ENCODE results near the gene SHANK2. TPM values are rescaled to one million over a fixed set of nuclear protein-coding genes. Genes with fewer than 3 reads are reported as not detected.

The SHANK2 gene
- total RNA-seq, 2 experiments from 2014 or later, result not detected

GRCh38 chr11:71207563-71207962 is 44.8 kb downstream of the SHANK2 start:
- Mint-ChIP-seq H3K27me3 (no peaks in the 10 kb centered on the region), H3K36me3 (no peaks in the 10 kb centered on the region), H3K27ac (no peak overlapping the region), H3K4me1 (ENCODE audit: low read depth) (no peaks in the 10 kb centered on the region), H3K4me3 (no peak overlapping the region), H3K9me3 (peaks cover 2% of the 10 kb centered on the region)
- intact Hi-C loops (cut with micrococcal nuclease), result no loop called here
- ChIA-PET CTCF (no interaction called here), POLR2A (no interaction called here)
- no peak for DNase-seq

GRCh38 chr11:71206186-71206585 is 46.2 kb downstream of the SHANK2 start:
- intact Hi-C loops (cut with micrococcal nuclease), result no loop called here
- Mint-ChIP-seq H3K4me3 (no peak overlapping the region), H3K27ac (no peak overlapping the region), H3K36me3 (no peaks in the 10 kb centered on the region), H3K27me3 (no peaks in the 10 kb centered on the region), H3K9me3 (peaks cover 2% of the 10 kb centered on the region), H3K4me1 (ENCODE audit: low read depth) (no peaks in the 10 kb centered on the region)
- POLR2A ChIA-PET, result no interaction called here
- CTCF ChIA-PET, result interaction anchor here (0.6 kb wide), 1 partner anchor 12 kb away, joined by 4 read pairs; no protein-coding TSS in a partner anchor
- no peak for DNase-seq

- H3K27me3 Mint-ChIP-seq, result no peaks in the 10 kb centered on the region
- H3K4me3 Mint-ChIP-seq, result no peak overlapping the region
- H3K9me3 Mint-ChIP-seq, result peaks cover 2% of the 10 kb centered on the region
- CTCF ChIA-PET, result no interaction called here
- POLR2A ChIA-PET, result no interaction called here
- no peak for DNase-seq
- H3K4me1 Mint-ChIP-seq (ENCODE audit: low read depth), result no peaks in the 10 kb centered on the region
- no peak overlapping the region for H3K27ac Mint-ChIP-seq
- H3K36me3 Mint-ChIP-seq, result no peaks in the 10 kb centered on the region
- intact Hi-C loops (cut with micrococcal nuclease), result no loop called here
Observed at GRCh38 chr11:71204748-71205664, 47.4 kb downstream of the SHANK2 start.

- POLR2A ChIA-PET, result no interaction called here
- Mint-ChIP-seq H3K4me1 (ENCODE audit: low read depth) (no peaks in the 10 kb centered on the region), H3K27me3 (no peaks in the 10 kb centered on the region), H3K27ac (no peak overlapping the region), H3K9me3 (peaks cover 2% of the 10 kb centered on the region), H3K4me3 (no peak overlapping the region), H3K36me3 (no peaks in the 10 kb centered on the region)
- DNase-seq, result no peak
- intact Hi-C loops (cut with micrococcal nuclease), result no loop called here
- CTCF ChIA-PET, result no interaction called here
Observed at GRCh38 chr11:71204294-71204693, 48.1 kb downstream of the SHANK2 start.

GRCh38 chr11:71203681-71204080 is 48.7 kb downstream of the SHANK2 start:
- H3K27ac Mint-ChIP-seq, result no peak overlapping the region
- H3K27me3 Mint-ChIP-seq, result no peaks in the 10 kb centered on the region
- no peaks in the 10 kb centered on the region for H3K36me3 Mint-ChIP-seq
- H3K4me1 Mint-ChIP-seq (ENCODE audit: low read depth), result no peaks in the 10 kb centered on the region
- CTCF ChIA-PET, result no interaction called here
- intact Hi-C loops (cut with micrococcal nuclease), result no loop called here
- DNase-seq, result no peak
- POLR2A ChIA-PET, result no interaction called here
- peaks cover 2% of the 10 kb centered on the region for H3K9me3 Mint-ChIP-seq
- no peak overlapping the region for H3K4me3 Mint-ChIP-seq

- Mint-ChIP-seq H3K9me3 (no peaks in the 10 kb centered on the region), H3K27me3 (no peaks in the 10 kb centered on the region), H3K4me1 (ENCODE audit: low read depth) (no peaks in the 10 kb centered on the region), H3K4me3 (no peak overlapping the region), H3K27ac (no peak overlapping the region), H3K36me3 (no peaks in the 10 kb centered on the region)
- DNase-seq, result no peak
- POLR2A ChIA-PET, result no interaction called here
- CTCF ChIA-PET, result no interaction called here
- intact Hi-C loops (cut with micrococcal nuclease), result no loop called here
Observed at GRCh38 chr11:71202966-71203365, 49.4 kb downstream of the SHANK2 start.

- H3K4me1 Mint-ChIP-seq (ENCODE audit: low read depth), result no peaks in the 10 kb centered on the region
- no peak for DNase-seq
- no peaks in the 10 kb centered on the region for H3K27me3 Mint-ChIP-seq
- CTCF ChIA-PET, result no interaction called here
- no peak overlapping the region for H3K27ac Mint-ChIP-seq
- H3K36me3 Mint-ChIP-seq, result no peaks in the 10 kb centered on the region
- POLR2A ChIA-PET, result no interaction called here
- no peak overlapping the region for H3K4me3 Mint-ChIP-seq
- no peaks in the 10 kb centered on the region for H3K9me3 Mint-ChIP-seq
- intact Hi-C loops (cut with micrococcal nuclease), result no loop called here
Observed at GRCh38 chr11:71202598-71202944, 49.8 kb downstream of the SHANK2 start.

Other genes starting within 250 kb of the SHANK2 start
- gene DHCR7, start 195.8 kb upstream of the SHANK2 start, total RNA-seq, result 10 to 100 TPM; 61.4 to 63.5 TPM
- 10 to 100 TPM; 85.0 to 91.9 TPM for gene NADSYN1, start 200.6 kb upstream of the SHANK2 start, total RNA-seq